Measurements from ENCODE around the gene TDRD12. TPM values are rescaled to one million over a fixed set of nuclear protein-coding genes. Genes with fewer than 3 reads are reported as not detected.
"Not testable (repeated sequence)": the region's sequence is repeated elsewhere in the genome, so short reads cannot be mapped to it uniquely, and the experiment has no call there.

Gene TDRD12
- total RNA-seq, 4 donors from 2014 or later = 0.39 to 2.4 (median 0.89) TPM; not detected in 1

GRCh38 chr19:32781280-32781679 is 61.7 kb downstream of the TDRD12 start:
- Histone ChIP-seq H3K4me1 (no peaks in the 10 kb centered on the region), H3K27me3 (no peaks in the 10 kb centered on the region), H3K9me3 (no peaks in the 10 kb centered on the region), H3K27ac (no peak overlapping the region), H3K36me3 (no peaks in the 10 kb centered on the region), H3K4me3 (replicated peaks in 1 of 3) (no peak overlapping the region)
- 94% methylated on average over 2 of the region's 2 CpGs for WGBS, 2 donors
- no peak for DNase-seq
- intact Hi-C loops (cut with DNase I) = no loop called here
- TF ChIP-seq POLR2A (IDR thresholded peaks at IDR 0.05) (no peak), CTCF (IDR thresholded peaks at IDR 0.05) (no peak)

GRCh38 chr19:32782089-32782488 is 62.5 kb downstream of the TDRD12 start:
- H3K4me1 ChIP-seq; H3K27ac ChIP-seq; H3K4me3 ChIP-seq (replicated peaks in 1 of 3); intact Hi-C loops (cut with DNase I); H3K9me3 ChIP-seq; H3K27me3 ChIP-seq; H3K36me3 ChIP-seq; DNase-seq: not testable (repeated sequence)
- 90 to 92% methylated on average over 1 of the region's 1 CpG for WGBS, 2 donors

GRCh38 chr19:32787161-32787813 is 67.7 kb downstream of the TDRD12 start:
- H3K27me3 ChIP-seq; DNase-seq; H3K4me1 ChIP-seq; intact Hi-C loops (cut with DNase I); H3K36me3 ChIP-seq; H3K27ac ChIP-seq; H3K4me3 ChIP-seq (replicated peaks in 1 of 3); H3K9me3 ChIP-seq: not testable (repeated sequence)
- WGBS, 2 donors = 48 to 61% methylated on average over 7 to 11 of the region's 12 CpGs

- H3K4me3 ChIP-seq (replicated peaks in 1 of 3); H3K27ac ChIP-seq; intact Hi-C loops (cut with DNase I); H3K27me3 ChIP-seq; H3K9me3 ChIP-seq; H3K4me1 ChIP-seq; H3K36me3 ChIP-seq; DNase-seq: not testable (repeated sequence)
- 80 to 94% methylated on average over 5 of the region's 5 CpGs for WGBS, 2 donors
These were observed 68.3 kb downstream of the TDRD12 start for GRCh38 chr19:32787895-32788294.

- Histone ChIP-seq H3K36me3 (no peaks in the 10 kb centered on the region), H3K27me3 (no peaks in the 10 kb centered on the region), H3K27ac (no peak overlapping the region), H3K9me3 (no peaks in the 10 kb centered on the region), H3K4me3 (replicated peaks in 1 of 3) (no peak overlapping the region), H3K4me1 (no peaks in the 10 kb centered on the region)
- 98% methylated on average over 10 of the region's 10 CpGs for WGBS, 2 donors
- DNase-seq = no peak
- no peak for TF ChIP-seq POLR2A (IDR thresholded peaks at IDR 0.05)
- TF ChIP-seq CTCF (IDR thresholded peaks at IDR 0.05) = no peak
- intact Hi-C loops (cut with DNase I) = no loop called here
These were observed 69.9 kb downstream of the TDRD12 start for GRCh38 chr19:32789429-32789828.

GRCh38 chr19:32798201-32798600 is 78.6 kb downstream of the TDRD12 start:
- WGBS, 2 donors = 86 to 87% methylated on average over 4 of the region's 4 CpGs
- Histone ChIP-seq H3K4me3 (replicated peaks in 1 of 3) (no peak overlapping the region), H3K27ac (no peak overlapping the region), H3K4me1 (no peaks in the 10 kb centered on the region), H3K27me3 (no peaks in the 10 kb centered on the region), H3K9me3 (no peaks in the 10 kb centered on the region), H3K36me3 (no peaks in the 10 kb centered on the region)
- no peak for TF ChIP-seq CTCF (IDR thresholded peaks at IDR 0.05)
- no peak for TF ChIP-seq POLR2A (IDR thresholded peaks at IDR 0.05)
- intact Hi-C loops (cut with DNase I) = no loop called here
- no peak for DNase-seq

GRCh38 chr19:32800191-32800590 is 80.6 kb downstream of the TDRD12 start:
- Histone ChIP-seq H3K4me1 (no peaks in the 10 kb centered on the region), H3K27me3 (no peaks in the 10 kb centered on the region), H3K27ac (no peak overlapping the region), H3K4me3 (replicated peaks in 1 of 3) (no peak overlapping the region), H3K9me3 (no peaks in the 10 kb centered on the region), H3K36me3 (no peaks in the 10 kb centered on the region)
- TF ChIP-seq POLR2A (IDR thresholded peaks at IDR 0.05) (no peak), CTCF (IDR thresholded peaks at IDR 0.05) (no peak)
- no peak for DNase-seq
- intact Hi-C loops (cut with DNase I) = no loop called here

Measured in thyroid gland (tissue), 4 donors.